Dedifferentiated amniotic fluid mesenchymal stem cell (primary cell): Measurements from ENCODE around the gene BCKDHA.
"Not testable (repeated sequence)": the region's sequence is repeated elsewhere in the genome, so short reads cannot be mapped to it uniquely, and the experiment has no call there.

Source experiments
- DNase-seq: peaks from one replicate; pipeline ENCODE4 v3.0.0-alpha.2; 2016; ENCODE audit errors: extremely low spot score

The BCKDHA gene

GRCh38 chr19:41403181-41403970 is 5.8 kb downstream of the BCKDHA start:
- DNase-seq: no peak

GRCh38 chr19:41405776-41406175 is 8.2 kb downstream of the BCKDHA start:
- no peak for DNase-seq

GRCh38 chr19:41407271-41407670 is 9.7 kb downstream of the BCKDHA start:
- DNase-seq: no peak

GRCh38 chr19:41408256-41408655 is 10.6 kb downstream of the BCKDHA start:
- DNase-seq: no peak

GRCh38 chr19:41408846-41409245 is 11.2 kb downstream of the BCKDHA start:
- not testable (repeated sequence) for DNase-seq

GRCh38 chr19:41409288-41409687 is 11.7 kb downstream of the BCKDHA start:
- DNase-seq: no peak

- no peak for DNase-seq
Observed at GRCh38 chr19:41410336-41411054, 12.9 kb downstream of the BCKDHA start.

- no peak for DNase-seq
Observed at GRCh38 chr19:41411100-41411967, 13.7 kb downstream of the BCKDHA start.

GRCh38 chr19:41411968-41412265 is 14.3 kb downstream of the BCKDHA start:
- no peak for DNase-seq

- DNase-seq: no peak
Observed at GRCh38 chr19:41412953-41413352, 15.3 kb downstream of the BCKDHA start.

GRCh38 chr19:41413947-41414346 is 16.3 kb downstream of the BCKDHA start:
- DNase-seq: no peak

- DNase-seq: no peak
Observed at GRCh38 chr19:41414461-41414860, 16.8 kb downstream of the BCKDHA start.

GRCh38 chr19:41415154-41415571 is 17.5 kb downstream of the BCKDHA start:
- DNase-seq: no peak

GRCh38 chr19:41416194-41416674 is 18.6 kb downstream of the BCKDHA start:
- no peak for DNase-seq

GRCh38 chr19:41420101-41420880 is 22.7 kb downstream of the BCKDHA start:
- DNase-seq: no peak

- no peak for DNase-seq
Observed at GRCh38 chr19:41421314-41421713, 23.7 kb downstream of the BCKDHA start.

- no peak for DNase-seq
Observed at GRCh38 chr19:41421973-41422372, 24.4 kb downstream of the BCKDHA start.

GRCh38 chr19:41422456-41422855 is 24.8 kb downstream of the BCKDHA start:
- DNase-seq: no peak

GRCh38 chr19:41422955-41423354 is 25.3 kb downstream of the BCKDHA start:
- no peak for DNase-seq

GRCh38 chr19:41424335-41425173 is 26.9 kb downstream of the BCKDHA start:
- no peak for DNase-seq
